ENCODE data around the gene MXI1.

GRCh38 chr10:110200503-110200902 lies 6.9 kb upstream of the MXI1 start:
- TF ChIP-seq CTCF (IDR thresholded peaks at IDR 0.05): no peak
- TF ChIP-seq POLR2A (IDR thresholded peaks at IDR 0.05): no peak
